HG03039 (cell line): ENCODE measurements around the gene PLAU.
"Not testable (repeated sequence)": the region's sequence is repeated elsewhere in the genome, so short reads cannot be mapped to it uniquely, and the experiment has no call there.

ENCODE experiments used
- ATAC-seq: cut with Tn5 transposase; IDR thresholded peaks from one replicate; pipeline ENCODE4 v1.9.1; 2021; ENCODE audit warnings: mild to moderate bottlenecking, moderate library complexity; ENCODE audit not compliant: unreplicated experiment

The PLAU gene

GRCh38 chr10:73876566-73876965 lies 34.4 kb upstream of the PLAU start:
- ATAC-seq = no peak

GRCh38 chr10:73876971-73877370 lies 34.0 kb upstream of the PLAU start:
- no peak for ATAC-seq

GRCh38 chr10:73877533-73878160 lies 33.3 kb upstream of the PLAU start:
- no peak for ATAC-seq

GRCh38 chr10:73878365-73878764 lies 32.6 kb upstream of the PLAU start:
- no peak for ATAC-seq

- ATAC-seq = peak; percentile 79
These were observed 31.4 kb upstream of the PLAU start for GRCh38 chr10:73879296-73880173.

- no peak for ATAC-seq
These were observed 29.6 kb upstream of the PLAU start for GRCh38 chr10:73881221-73881919.

- no peak for ATAC-seq
These were observed 26.9 kb upstream of the PLAU start for GRCh38 chr10:73884017-73884416.

- peak; percentile 59 for ATAC-seq
These were observed 24.8 kb upstream of the PLAU start for GRCh38 chr10:73886085-73886529.

- no peak for ATAC-seq
These were observed 24.2 kb upstream of the PLAU start for GRCh38 chr10:73886661-73887293.

- no peak for ATAC-seq
These were observed 23.5 kb upstream of the PLAU start for GRCh38 chr10:73887294-73888039.

GRCh38 chr10:73888514-73888913 lies 22.4 kb upstream of the PLAU start:
- ATAC-seq = no peak

- ATAC-seq = peak; percentile 45
These were observed 21.9 kb upstream of the PLAU start for GRCh38 chr10:73889014-73889413.

GRCh38 chr10:73889416-73889815 lies 21.5 kb upstream of the PLAU start:
- not testable (repeated sequence) for ATAC-seq

GRCh38 chr10:73890261-73890660 lies 20.7 kb upstream of the PLAU start:
- no peak for ATAC-seq

- not testable (repeated sequence) for ATAC-seq
These were observed 20.1 kb upstream of the PLAU start for GRCh38 chr10:73890830-73891229.

GRCh38 chr10:73891540-73891939 lies 19.4 kb upstream of the PLAU start:
- ATAC-seq = no peak

GRCh38 chr10:73892310-73893030 lies 18.5 kb upstream of the PLAU start:
- ATAC-seq = no peak

- ATAC-seq = no peak
These were observed 17.5 kb upstream of the PLAU start for GRCh38 chr10:73893426-73893825.

GRCh38 chr10:73894245-73894971 lies 16.5 kb upstream of the PLAU start:
- no peak for ATAC-seq
